GM23338 (cell line): ENCODE results near the gene MBD2. TPM values are rescaled to one million over a fixed set of nuclear protein-coding genes. Genes with fewer than 3 reads are reported as not detected.

Experiments
- ATAC-seq: fragments of 200-7000 bp; cut with Tn5 transposase; 3 replicates; pipeline ENCODE4 v1.9.1; 2020
- DNase-seq: peaks from one replicate; pipeline ENCODE4 v3.0.0-alpha.2; 2015; ENCODE audit warnings: low spot score
- H2AFZ ChIP-seq: fragments of 200-600 bp; sonication (generic); 2 replicates; pipeline ENCODE4 v1.8.0; 2016; ENCODE audit warnings: antibody characterized with exemption, mild to moderate bottlenecking, moderate library complexity
- H3F3A ChIP-seq: fragments of 200-600 bp; sonication (generic); replicated peaks from 2 replicates; pipeline ENCODE4 v1.8.0; 2017; ENCODE audit warnings: antibody characterized with exemption, mixed run types, low read depth
- H3K27ac ChIP-seq: fragments of 200-600 bp; sonication (generic); 2 replicates; pipeline ENCODE4 v1.6.1; 2016; ENCODE audit warnings: low read depth
- H3K27me3 ChIP-seq: fragments of 200-600 bp; sonication (generic); 2 replicates; pipeline ENCODE4 v1.8.0; 2016; ENCODE audit warnings: mild to moderate bottlenecking, mixed run types, moderate library complexity; ENCODE audit not compliant: insufficient read depth
- H3K36me3 ChIP-seq: fragments of 200-600 bp; sonication (generic); 2 replicates; pipeline ENCODE4 v1.8.0; 2016; ENCODE audit warnings: mild to moderate bottlenecking; ENCODE audit not compliant: insufficient read depth
- H3K4me1 ChIP-seq: fragments of 200-600 bp; sonication (generic); 2 replicates; pipeline ENCODE4 v1.8.0; 2016; ENCODE audit warnings: mild to moderate bottlenecking, moderate library complexity; ENCODE audit not compliant: insufficient read depth
- H3K4me2 ChIP-seq: fragments of 200-600 bp; sonication (generic); 2 replicates; pipeline ENCODE4 v1.7.1; 2017; ENCODE audit warnings: mixed run types
- H3K4me3 ChIP-seq: fragments of 200-600 bp; sonication (generic); 2 replicates; pipeline ENCODE4 v1.6.1; 2016; ENCODE audit warnings: mixed run types
- H3K79me2 ChIP-seq: fragments of 200-600 bp; sonication (generic); replicated peaks from 2 replicates; pipeline ENCODE4 v1.8.0; 2017; ENCODE audit warnings: mild to moderate bottlenecking; ENCODE audit not compliant: insufficient read depth
- H3K9me2 ChIP-seq: fragments of 200-600 bp; sonication (generic); 2 replicates; pipeline ENCODE4 v1.8.0; 2017; ENCODE audit not compliant: insufficient read depth
- H4K20me1 ChIP-seq: fragments of 200-600 bp; sonication (generic); replicated peaks from 2 replicates; pipeline ENCODE4 v1.8.0; 2017; ENCODE audit warnings: mild to moderate bottlenecking; ENCODE audit not compliant: insufficient read depth
- H3K27ac Mint-ChIP-seq: 2 replicates; pipeline ENCODE4 v1.8.0; 2020; ENCODE audit warnings: inconsistent platforms, mild to moderate bottlenecking, moderate library complexity, mixed read lengths
- H3K27me3 Mint-ChIP-seq: 3 replicates; pipeline ENCODE4 v1.8.0; 2022; ENCODE audit warnings: low read depth, mild to moderate bottlenecking, moderate library complexity, mixed read lengths, inconsistent platforms; ENCODE audit not compliant: insufficient read depth, poor library complexity
- H3K36me3 Mint-ChIP-seq: 3 replicates; pipeline ENCODE4 v1.8.0; 2021; ENCODE audit warnings: low read depth, mild to moderate bottlenecking, inconsistent platforms, moderate library complexity, mixed read lengths
- H3K4me1 Mint-ChIP-seq: 3 replicates; pipeline ENCODE4 v1.8.0; 2020; ENCODE audit warnings: mild to moderate bottlenecking, inconsistent platforms, mixed read lengths
- H3K4me3 Mint-ChIP-seq: 3 replicates; pipeline ENCODE4 v1.8.0; 2021; ENCODE audit warnings: moderate library complexity, mild to moderate bottlenecking, inconsistent platforms, mixed read lengths
- H3K9me3 Mint-ChIP-seq: 3 replicates; pipeline ENCODE4 v1.8.0; 2020; ENCODE audit warnings: moderate library complexity, mild to moderate bottlenecking, inconsistent platforms, mixed read lengths
- CREB1 ChIP-seq: fragments of 250-450 bp; sonication (Bioruptor Pico); IDR thresholded peaks from 2 replicates; pipeline ENCODE4 v1.5.0; 2020; ENCODE audit warnings: low read depth, mild to moderate bottlenecking, moderate library complexity
- CTCF ChIP-seq, 2 experiments: fragments of 200-600 bp in 1 of 2; sonication (generic) in 1 of 2; conservative IDR thresholded peaks; 2 replicates each; pipeline versions ENCODE4 v1.5.1 to v1.6.1; 2016 to 2017; ENCODE audit warnings: antibody characterized with exemption in 2 of 2, low read depth in 2 of 2, mild to moderate bottlenecking in 2 of 2, moderate library complexity in 1 of 2
- ETS1 ChIP-seq: IDR thresholded peaks from 2 replicates; pipeline ENCODE4 v1.6.1; 2016; ENCODE audit warnings: antibody characterized with exemption
- EZH2 ChIP-seq: fragments of 200-600 bp; sonication (generic); IDR thresholded peaks from one replicate; pipeline ENCODE4 v1.8.0; 2017; ENCODE audit warnings: antibody characterized with exemption, mild to moderate bottlenecking, low read depth; ENCODE audit not compliant: unreplicated experiment
- EZH2phosphoT487 ChIP-seq: fragments of 200-600 bp; sonication (generic); IDR thresholded peaks from one replicate; pipeline ENCODE4 v1.8.1; 2018; ENCODE audit warnings: antibody characterized with exemption; ENCODE audit not compliant: unreplicated experiment
- JUNB ChIP-seq: IDR thresholded peaks from one replicate; pipeline ENCODE4 v1.6.1; 2016; ENCODE audit warnings: antibody characterized with exemption; ENCODE audit not compliant: unreplicated experiment
- NANOG ChIP-seq: IDR thresholded peaks from 2 replicates; pipeline ENCODE4 v1.6.1; 2016; ENCODE audit warnings: antibody characterized with exemption, borderline replicate concordance
- POLR2AphosphoS5 ChIP-seq: IDR thresholded peaks from 2 replicates; pipeline ENCODE4 v1.6.1; 2016; ENCODE audit warnings: antibody characterized with exemption, low read depth
- REST ChIP-seq: IDR thresholded peaks from one replicate; pipeline ENCODE4 v1.6.1; 2018; ENCODE audit warnings: antibody characterized with exemption; ENCODE audit not compliant: unreplicated experiment
- STAT1 ChIP-seq: IDR thresholded peaks from one replicate; pipeline ENCODE4 v1.6.1; 2016; ENCODE audit warnings: antibody characterized with exemption; ENCODE audit not compliant: unreplicated experiment
- ZNF114 ChIP-seq: fragments of 250-450 bp; sonication (Bioruptor Pico); IDR thresholded peaks from 2 replicates; pipeline ENCODE4 v1.5.0; 2020; ENCODE audit warnings: mild to moderate bottlenecking, moderate library complexity
- ZNF331 ChIP-seq: fragments of 250-450 bp; sonication (Bioruptor Pico); IDR thresholded peaks from 2 replicates; pipeline ENCODE4 v1.5.0; 2020; ENCODE audit warnings: low read depth, mild to moderate bottlenecking, moderate library complexity
- ZNF462 ChIP-seq: fragments of 250-450 bp; sonication (Bioruptor Pico); IDR thresholded peaks from 2 replicates; pipeline ENCODE4 v1.5.0; 2020; ENCODE audit warnings: mild to moderate bottlenecking, moderate library complexity
- polyA plus RNA-seq: library from polyadenylated mRNA; unstranded; fragments of >200 nt; fragmentation: Nextera tagmentation; extraction: Ambion mirVana; gene quantifications from 2 replicates; pipeline ENCODE4 v1.2.1, GENCODE V29; 2016
- total RNA-seq: library from RNA; depleted of rRNA; stranded (reverse); fragments of >200 nt; shearing (Covaris generic); gene quantifications from 2 replicates; pipeline ENCODE4 v1.2.3, GENCODE V29; 2014

The MBD2 gene
- total and polyA plus RNA-seq, 2 experiments from 2014 or later, result 11.2 to 39.2 TPM

GRCh38 chr18:54150226-54150625, 74.2 kb downstream of the MBD2 start:
- Histone ChIP-seq H3K27me3 (no peaks in the 10 kb centered on the region), H2AFZ (0 out of 2 replicates have a peak overlapping the region, but pooled peaks have one; percentile 16), H3K4me1 (0 out of 2 replicates have a peak, but pooled peaks cover 7% of the 10 kb centered on the region), H3K9me2 (peaks cover 3% of the 10 kb centered on the region; the same call in 1 of the 2 replicates), H3F3A (no peaks in the 10 kb centered on the region), H3K79me2 (no peaks in the 10 kb centered on the region), H3K4me3 (no peak overlapping the region), H4K20me1 (no peaks in the 10 kb centered on the region), H3K27ac (no peak overlapping the region), H3K36me3 (no peaks in the 10 kb centered on the region), H3K4me2 (no peak overlapping the region)
- Mint-ChIP-seq H3K27me3 (no peaks in the 10 kb centered on the region), H3K4me1 (peaks cover 15% of the 10 kb centered on the region), H3K4me3 (no peak overlapping the region), H3K36me3 (no peaks in the 10 kb centered on the region), H3K9me3 (no peaks in the 10 kb centered on the region), H3K27ac (peak overlapping the region; percentile 77)
- ATAC-seq (peak; percentile 74), DNase-seq (peak; percentile 35)
- no peak for TF ChIP-seq ZNF114 (CRISPR knock-in tag)
- no peak for TF ChIP-seq NANOG
- no peak for TF ChIP-seq STAT1
- TF ChIP-seq EZH2phosphoT487, result no peak
- no peak for TF ChIP-seq CTCF (conservative IDR thresholded peaks at IDR 0.05; ENCODE audit: low read depth in 2 of 2)
- no peak for TF ChIP-seq CREB1
- TF ChIP-seq POLR2AphosphoS5, result no peak
- TF ChIP-seq REST, result no peak
- TF ChIP-seq ETS1, result no peak
- no peak for TF ChIP-seq JUNB
- no peak for TF ChIP-seq EZH2
- TF ChIP-seq ZNF462 (CRISPR knock-in tag), result no peak
- no peak for TF ChIP-seq ZNF331
